Neural cell (in vitro differentiated cells): ENCODE data around the gene CDKN3.

Experiments
- EZH2 ChIP-seq: fragments of 200-600, 300-800 bp; shearing (Covaris generic), sonication (generic); IDR thresholded peaks from 2 replicates; pipeline ENCODE4 v1.6.1; 2014; ENCODE audit warnings: antibody characterized with exemption, low read length, borderline replicate concordance, mild to moderate bottlenecking; ENCODE audit not compliant: insufficient read depth, poor library complexity, severe bottlenecking
- MXI1 ChIP-seq: fragments of 450-650 bp; conservative IDR thresholded peaks from 2 replicates; pipeline ENCODE4 v1.6.1; 2014; ENCODE audit warnings: antibody characterized with exemption, mild to moderate bottlenecking; ENCODE audit not compliant: poor library complexity, severe bottlenecking
- POLR2AphosphoS5 ChIP-seq: IDR thresholded peaks from 2 replicates; pipeline ENCODE4 v1.6.1; 2012
- TAF1 ChIP-seq: IDR thresholded peaks from 2 replicates; pipeline ENCODE4 v1.6.1; 2012; ENCODE audit warnings: low read depth
- TF ChIP-seq, protein P1 (sequence below): fragments of 450-650 bp; IDR thresholded peaks from 2 replicates; pipeline ENCODE4 v1.5.1; 2014; ENCODE audit warnings: antibody characterized with exemption, mild to moderate bottlenecking, moderate library complexity; ENCODE audit not compliant: poor library complexity, severe bottlenecking
- TF ChIP-seq, protein P2 (sequence below): IDR thresholded peaks from 2 replicates; pipeline ENCODE4 v1.6.1; 2012; ENCODE audit warnings: borderline replicate concordance

DNA sequence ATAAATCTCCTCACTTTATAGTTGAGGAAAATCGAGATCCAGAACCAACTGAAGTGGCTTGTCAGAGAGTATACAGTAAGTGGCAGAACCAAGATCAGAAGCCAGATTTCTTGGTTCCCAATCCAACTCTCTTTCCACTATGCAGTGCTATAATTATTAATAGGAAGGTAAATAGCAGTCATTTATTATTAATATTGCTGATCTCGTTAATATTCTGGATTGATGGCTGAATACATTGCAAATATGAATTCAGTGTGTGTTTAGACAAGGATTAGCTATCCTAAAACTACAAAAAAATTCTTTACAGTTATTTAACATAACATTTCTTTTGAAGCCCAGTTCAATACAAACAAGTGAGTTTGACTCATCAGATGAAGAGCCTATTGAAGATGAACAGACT lies 2.8 kb downstream of the CDKN3 start:
- TF ChIP-seq, protein P1, sequence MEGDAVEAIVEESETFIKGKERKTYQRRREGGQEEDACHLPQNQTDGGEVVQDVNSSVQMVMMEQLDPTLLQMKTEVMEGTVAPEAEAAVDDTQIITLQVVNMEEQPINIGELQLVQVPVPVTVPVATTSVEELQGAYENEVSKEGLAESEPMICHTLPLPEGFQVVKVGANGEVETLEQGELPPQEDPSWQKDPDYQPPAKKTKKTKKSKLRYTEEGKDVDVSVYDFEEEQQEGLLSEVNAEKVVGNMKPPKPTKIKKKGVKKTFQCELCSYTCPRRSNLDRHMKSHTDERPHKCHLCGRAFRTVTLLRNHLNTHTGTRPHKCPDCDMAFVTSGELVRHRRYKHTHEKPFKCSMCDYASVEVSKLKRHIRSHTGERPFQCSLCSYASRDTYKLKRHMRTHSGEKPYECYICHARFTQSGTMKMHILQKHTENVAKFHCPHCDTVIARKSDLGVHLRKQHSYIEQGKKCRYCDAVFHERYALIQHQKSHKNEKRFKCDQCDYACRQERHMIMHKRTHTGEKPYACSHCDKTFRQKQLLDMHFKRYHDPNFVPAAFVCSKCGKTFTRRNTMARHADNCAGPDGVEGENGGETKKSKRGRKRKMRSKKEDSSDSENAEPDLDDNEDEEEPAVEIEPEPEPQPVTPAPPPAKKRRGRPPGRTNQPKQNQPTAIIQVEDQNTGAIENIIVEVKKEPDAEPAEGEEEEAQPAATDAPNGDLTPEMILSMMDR = no peak
- no peak for TF ChIP-seq EZH2
- TF ChIP-seq MXI1 = no peak
- TF ChIP-seq POLR2AphosphoS5 = no peak
- TF ChIP-seq, protein P2, sequence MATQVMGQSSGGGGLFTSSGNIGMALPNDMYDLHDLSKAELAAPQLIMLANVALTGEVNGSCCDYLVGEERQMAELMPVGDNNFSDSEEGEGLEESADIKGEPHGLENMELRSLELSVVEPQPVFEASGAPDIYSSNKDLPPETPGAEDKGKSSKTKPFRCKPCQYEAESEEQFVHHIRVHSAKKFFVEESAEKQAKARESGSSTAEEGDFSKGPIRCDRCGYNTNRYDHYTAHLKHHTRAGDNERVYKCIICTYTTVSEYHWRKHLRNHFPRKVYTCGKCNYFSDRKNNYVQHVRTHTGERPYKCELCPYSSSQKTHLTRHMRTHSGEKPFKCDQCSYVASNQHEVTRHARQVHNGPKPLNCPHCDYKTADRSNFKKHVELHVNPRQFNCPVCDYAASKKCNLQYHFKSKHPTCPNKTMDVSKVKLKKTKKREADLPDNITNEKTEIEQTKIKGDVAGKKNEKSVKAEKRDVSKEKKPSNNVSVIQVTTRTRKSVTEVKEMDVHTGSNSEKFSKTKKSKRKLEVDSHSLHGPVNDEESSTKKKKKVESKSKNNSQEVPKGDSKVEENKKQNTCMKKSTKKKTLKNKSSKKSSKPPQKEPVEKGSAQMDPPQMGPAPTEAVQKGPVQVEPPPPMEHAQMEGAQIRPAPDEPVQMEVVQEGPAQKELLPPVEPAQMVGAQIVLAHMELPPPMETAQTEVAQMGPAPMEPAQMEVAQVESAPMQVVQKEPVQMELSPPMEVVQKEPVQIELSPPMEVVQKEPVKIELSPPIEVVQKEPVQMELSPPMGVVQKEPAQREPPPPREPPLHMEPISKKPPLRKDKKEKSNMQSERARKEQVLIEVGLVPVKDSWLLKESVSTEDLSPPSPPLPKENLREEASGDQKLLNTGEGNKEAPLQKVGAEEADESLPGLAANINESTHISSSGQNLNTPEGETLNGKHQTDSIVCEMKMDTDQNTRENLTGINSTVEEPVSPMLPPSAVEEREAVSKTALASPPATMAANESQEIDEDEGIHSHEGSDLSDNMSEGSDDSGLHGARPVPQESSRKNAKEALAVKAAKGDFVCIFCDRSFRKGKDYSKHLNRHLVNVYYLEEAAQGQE = no peak
- no peak for TF ChIP-seq TAF1
